Measurements from ENCODE around the gene OR2G2. TPM values are rescaled to one million over a fixed set of nuclear protein-coding genes. Genes with fewer than 3 reads are reported as not detected.

Gene OR2G2, protein sequence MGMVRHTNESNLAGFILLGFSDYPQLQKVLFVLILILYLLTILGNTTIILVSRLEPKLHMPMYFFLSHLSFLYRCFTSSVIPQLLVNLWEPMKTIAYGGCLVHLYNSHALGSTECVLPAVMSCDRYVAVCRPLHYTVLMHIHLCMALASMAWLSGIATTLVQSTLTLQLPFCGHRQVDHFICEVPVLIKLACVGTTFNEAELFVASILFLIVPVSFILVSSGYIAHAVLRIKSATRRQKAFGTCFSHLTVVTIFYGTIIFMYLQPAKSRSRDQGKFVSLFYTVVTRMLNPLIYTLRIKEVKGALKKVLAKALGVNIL
- total RNA-seq (not detected), polyA plus RNA-seq (not detected)
- long read RNA-seq, donor 1: 0 reads
- long read RNA-seq, donor 2: 0 reads
- long read RNA-seq, donor 3: 0 reads
- long read RNA-seq, donor 4: 0 reads
- long read RNA-seq, donor 5: 0 reads
- long read RNA-seq, donor 6: 0 reads
- long read RNA-seq, donor 7: 0 reads
- long read RNA-seq, donor 8: 0 reads
- long read RNA-seq, donor 9: 0 reads
- long read RNA-seq, donor 10: 0 reads

DNA sequence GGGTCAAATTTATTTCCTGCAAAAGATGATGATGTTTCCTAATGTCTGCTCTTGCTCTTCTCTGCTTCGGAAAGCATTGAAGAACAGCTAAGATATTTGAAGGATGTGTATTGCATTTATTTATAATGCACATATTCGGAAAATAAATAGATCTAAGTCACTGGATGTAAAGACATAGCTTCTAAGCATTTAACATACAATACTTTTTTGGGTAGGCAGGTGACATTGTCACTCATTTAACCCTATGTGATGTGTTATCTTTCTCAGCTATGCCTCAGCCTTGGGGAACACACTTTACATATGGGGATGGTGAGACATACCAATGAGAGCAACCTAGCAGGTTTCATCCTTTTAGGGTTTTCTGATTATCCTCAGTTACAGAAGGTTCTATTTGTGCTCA is at the start of gene OR2G2:
OR2G2 (plus strand) TSS at position 301 of the 400 bp plus-strand sequence; CDS start at position 301, 0 bp downstream.
- 83 to 90% (median 89%) methylated on average over 2 of the region's 2 CpGs for WGBS, 5 donors
- TF ChIP-seq EP300 (IDR thresholded peaks at IDR 0.05) (no peak), POLR2A (IDR thresholded peaks at IDR 0.05) (no peak), POLR2AphosphoS5 (IDR thresholded peaks at IDR 0.05) (no peak)
- TF ChIP-seq, protein P1, sequence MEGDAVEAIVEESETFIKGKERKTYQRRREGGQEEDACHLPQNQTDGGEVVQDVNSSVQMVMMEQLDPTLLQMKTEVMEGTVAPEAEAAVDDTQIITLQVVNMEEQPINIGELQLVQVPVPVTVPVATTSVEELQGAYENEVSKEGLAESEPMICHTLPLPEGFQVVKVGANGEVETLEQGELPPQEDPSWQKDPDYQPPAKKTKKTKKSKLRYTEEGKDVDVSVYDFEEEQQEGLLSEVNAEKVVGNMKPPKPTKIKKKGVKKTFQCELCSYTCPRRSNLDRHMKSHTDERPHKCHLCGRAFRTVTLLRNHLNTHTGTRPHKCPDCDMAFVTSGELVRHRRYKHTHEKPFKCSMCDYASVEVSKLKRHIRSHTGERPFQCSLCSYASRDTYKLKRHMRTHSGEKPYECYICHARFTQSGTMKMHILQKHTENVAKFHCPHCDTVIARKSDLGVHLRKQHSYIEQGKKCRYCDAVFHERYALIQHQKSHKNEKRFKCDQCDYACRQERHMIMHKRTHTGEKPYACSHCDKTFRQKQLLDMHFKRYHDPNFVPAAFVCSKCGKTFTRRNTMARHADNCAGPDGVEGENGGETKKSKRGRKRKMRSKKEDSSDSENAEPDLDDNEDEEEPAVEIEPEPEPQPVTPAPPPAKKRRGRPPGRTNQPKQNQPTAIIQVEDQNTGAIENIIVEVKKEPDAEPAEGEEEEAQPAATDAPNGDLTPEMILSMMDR (IDR thresholded peaks at IDR 0.05): no peak
- Histone ChIP-seq H3K9me3 (peaks cover 0 to 17% (median 0%) of the 10 kb centered on the region in 4 donors), H3K36me3 (no peaks in the 10 kb centered on the region), H3K4me3 (no peak within 1 kb of the TSS), H3K27ac (no peak within 1 kb of the TSS), H3K4me1 (no peaks in the 10 kb centered on the region), H3K27me3 (no peaks in the 10 kb centered on the region)
- no peak for DNase-seq
- intact Hi-C loops (cut with DNase I; ENCODE audit: low total_unique reads): no loop called here

DNA sequence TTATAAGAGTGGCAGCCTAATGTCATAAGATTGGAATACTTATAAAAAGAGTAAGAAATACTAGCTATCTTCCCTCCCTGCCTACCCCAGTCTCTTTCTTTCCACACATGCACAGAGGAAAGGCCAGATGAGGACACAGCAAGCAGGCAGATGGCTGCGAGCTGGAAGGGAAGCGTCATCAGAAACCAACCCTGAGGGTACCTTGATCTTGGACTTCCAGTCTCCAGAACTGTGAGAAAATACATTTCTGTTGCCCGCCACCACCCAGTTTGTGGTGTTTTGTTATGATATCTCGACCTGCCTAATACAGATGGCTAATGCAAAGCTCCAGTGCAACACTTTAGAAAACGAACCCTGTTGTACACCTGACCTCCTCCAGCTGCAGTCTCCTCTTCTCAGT is 49.6 kb upstream of the OR2G2 start:
- no peak for DNase-seq
- no peak overlapping the region for H3K27ac ChIP-seq
- peaks cover 0 to 3% (median 0%) of the 10 kb centered on the region in 4 donors for H3K9me3 ChIP-seq
- H3K36me3 ChIP-seq: no peaks in the 10 kb centered on the region
- 74 to 87% (median 82%) methylated on average over 5 of the region's 5 CpGs for WGBS, 5 donors
- TF ChIP-seq POLR2A (IDR thresholded peaks at IDR 0.05): no peak
- no peak for TF ChIP-seq EP300 (IDR thresholded peaks at IDR 0.05)
- TF ChIP-seq POLR2AphosphoS5 (IDR thresholded peaks at IDR 0.05): no peak
- no peak overlapping the region for H3K4me3 ChIP-seq
- H3K4me1 ChIP-seq: no peaks in the 10 kb centered on the region
- intact Hi-C loops (cut with DNase I; ENCODE audit: low total_unique reads): no loop called here
- no peaks in the 10 kb centered on the region for H3K27me3 ChIP-seq

DNA sequence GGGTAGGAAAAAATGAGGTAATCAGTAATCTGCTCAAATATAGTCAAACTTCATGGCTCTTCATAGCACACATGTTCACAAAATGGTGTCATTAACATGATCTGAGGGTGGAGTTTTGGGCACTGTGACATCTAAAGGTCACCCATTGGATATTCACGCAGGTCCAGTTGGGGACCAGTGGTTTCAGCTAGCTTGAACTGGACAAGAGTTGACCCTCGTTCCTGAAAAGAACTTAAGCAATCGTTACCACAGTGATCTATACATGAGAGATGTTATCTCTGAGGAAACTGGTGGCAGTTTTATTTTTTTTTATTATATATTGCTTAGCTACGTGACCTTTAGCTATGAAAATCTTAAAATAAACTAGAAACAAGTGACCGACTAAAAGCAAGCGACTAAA is 48.9 kb upstream of the OR2G2 start:
- WGBS, 5 donors: 73 to 85% (median 78%) methylated on average over 6 of the region's 6 CpGs

DNA sequence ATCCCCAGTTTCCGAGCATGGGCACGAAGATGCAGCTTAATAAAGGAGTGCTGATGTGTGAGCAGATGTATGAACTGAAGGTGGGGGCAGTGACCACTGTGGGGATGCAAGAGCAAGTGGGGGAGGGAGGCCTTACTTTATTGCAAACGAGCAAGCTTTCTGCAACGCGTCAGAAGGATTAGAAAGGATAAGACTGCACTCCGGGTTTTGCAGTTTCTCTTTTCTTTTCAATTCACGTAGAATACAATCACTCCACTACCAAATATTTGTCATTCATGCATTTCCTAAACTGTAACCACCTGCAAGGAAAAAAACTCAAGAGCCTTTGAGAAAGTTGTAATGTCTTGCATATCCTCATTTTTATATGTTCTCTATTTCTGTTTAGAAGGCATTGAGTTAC is 47.6 kb upstream of the OR2G2 start:
- H3K27ac ChIP-seq: no peak overlapping the region
- TF ChIP-seq POLR2A (IDR thresholded peaks at IDR 0.05): no peak
- no peak for TF ChIP-seq EP300 (IDR thresholded peaks at IDR 0.05)
- TF ChIP-seq POLR2AphosphoS5 (IDR thresholded peaks at IDR 0.05): no peak
- TF ChIP-seq, protein P1 (IDR thresholded peaks at IDR 0.05): no peak
- WGBS, 5 donors: 27 to 46% (median 40%) methylated on average over 7 of the region's 7 CpGs
- peaks cover 0 to 3% (median 0%) of the 10 kb centered on the region in 4 donors for H3K9me3 ChIP-seq
- H3K4me3 ChIP-seq: no peak overlapping the region
- DNase-seq: no peak
- no peaks in the 10 kb centered on the region for H3K27me3 ChIP-seq
- H3K36me3 ChIP-seq: no peaks in the 10 kb centered on the region
- no peaks in the 10 kb centered on the region for H3K4me1 ChIP-seq
- intact Hi-C loops (cut with DNase I; ENCODE audit: low total_unique reads): no loop called here

More for the DNA sequence above, 48.9 kb upstream of the OR2G2 start:
- Histone ChIP-seq H3K9me3 (peaks cover 0 to 3% (median 0%) of the 10 kb centered on the region in 4 donors), H3K4me1 (no peaks in the 10 kb centered on the region), H3K27me3 (no peaks in the 10 kb centered on the region), H3K36me3 (no peaks in the 10 kb centered on the region), H3K27ac (no peak overlapping the region), H3K4me3 (no peak overlapping the region)
- intact Hi-C loops (cut with DNase I; ENCODE audit: low total_unique reads): no loop called here
- no peak for DNase-seq
- TF ChIP-seq POLR2A (IDR thresholded peaks at IDR 0.05): no peak
- no peak for TF ChIP-seq POLR2AphosphoS5 (IDR thresholded peaks at IDR 0.05)
- no peak for TF ChIP-seq EP300 (IDR thresholded peaks at IDR 0.05)
- TF ChIP-seq, protein P1 (IDR thresholded peaks at IDR 0.05): no peak

All from stomach (tissue), 19 donors.